GM12891 (cell line): ENCODE results near the gene SLK.

Experiments used
- DNase-seq: peaks from one replicate; pipeline ENCODE4 v3.0.0; 2011; ENCODE audit warnings: low spot score; ENCODE audit not compliant: insufficient read length
- FAIRE-seq: peaks from 2 replicates; lab custom pipeline; 2011; peaks lifted over from hg19 to GRCh38; lab: Jason Lieb, UNC
- PAX5 ChIP-seq: IDR thresholded peaks from 2 replicates; pipeline ENCODE4 v1.6.1; 2011; ENCODE audit warnings: low read length, moderate library complexity, mild to moderate bottlenecking; ENCODE audit not compliant: insufficient read depth, severe bottlenecking
- POLR2A ChIP-seq: IDR thresholded peaks from 2 replicates; pipeline ENCODE4 v1.6.1; 2011; ENCODE audit warnings: low read depth, low read length, control low read depth
- POLR2AphosphoS5 ChIP-seq: IDR thresholded peaks from 2 replicates; pipeline ENCODE4 v1.6.1; 2011; ENCODE audit warnings: low read depth, low read length, control low read depth
- POU2F2 ChIP-seq: IDR thresholded peaks from 2 replicates; pipeline ENCODE4 v1.6.1; 2011; ENCODE audit warnings: low read depth, mild to moderate bottlenecking, control low read depth, low read length, moderate library complexity
- SPI1 ChIP-seq: IDR thresholded peaks from 2 replicates; pipeline ENCODE4 v1.6.1; 2011; ENCODE audit warnings: low read depth, low read length, control low read depth
- TAF1 ChIP-seq: IDR thresholded peaks from 2 replicates; pipeline ENCODE4 v1.6.1; 2011; ENCODE audit warnings: low read depth, low read length, control low read depth

SLK gene

DNA sequence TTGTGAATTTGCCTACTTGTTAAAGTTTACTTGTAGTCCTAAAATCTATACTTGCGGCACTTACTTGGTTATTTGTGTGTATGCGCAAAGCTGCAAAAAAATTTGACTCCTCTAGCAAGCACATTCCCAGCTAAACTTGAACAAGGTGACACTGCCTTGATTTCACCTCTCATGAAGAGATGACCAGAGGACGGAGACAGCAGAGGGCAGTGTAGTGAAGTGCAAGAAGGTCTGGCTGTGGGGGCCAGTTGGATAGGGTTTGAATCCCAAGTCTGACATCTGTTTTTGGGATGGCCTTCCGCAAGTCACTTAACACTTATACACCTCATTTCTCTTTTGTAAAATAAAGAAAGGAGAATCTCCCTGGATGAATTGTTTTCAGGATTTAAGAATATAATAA lies 15.7 kb downstream of the SLK start:
- DNase-seq, result no peak
- TF ChIP-seq POU2F2 (no peak), PAX5 (no peak), POLR2A (no peak), TAF1 (no peak), POLR2AphosphoS5 (no peak), SPI1 (no peak)
- no peak for FAIRE-seq

DNA sequence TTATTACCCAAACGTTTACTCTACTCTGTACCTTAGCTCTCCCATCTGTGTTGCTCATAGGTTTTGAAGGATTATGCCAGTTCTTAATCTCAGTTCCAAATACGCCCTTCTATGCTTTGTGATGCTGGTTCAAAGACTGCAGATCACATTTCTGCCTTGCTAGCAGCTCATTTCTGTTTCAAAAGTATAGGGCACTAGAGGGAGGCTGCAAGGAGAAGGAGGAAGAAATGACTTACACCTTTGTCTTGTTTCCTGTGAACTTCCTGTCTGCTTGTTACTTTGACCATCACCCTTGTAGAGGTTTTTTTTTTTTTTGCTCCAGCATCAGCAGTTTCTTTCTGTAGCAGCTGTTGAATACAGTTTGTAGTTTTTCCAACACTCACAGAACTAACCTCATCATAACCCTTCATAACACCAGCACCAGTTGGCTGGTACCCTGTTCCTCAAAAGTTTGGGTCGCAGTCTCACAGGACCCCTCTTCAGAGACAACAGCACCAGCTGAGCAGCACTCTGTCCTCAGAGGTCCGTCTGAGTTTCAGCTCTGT lies 16.5 kb downstream of the SLK start:
- DNase-seq, result no peak
- FAIRE-seq, result peak; percentile 84
- TF ChIP-seq POLR2AphosphoS5 (no peak), POU2F2 (no peak), POLR2A (no peak), TAF1 (no peak), PAX5 (no peak), SPI1 (peak; percentile 41)

DNA sequence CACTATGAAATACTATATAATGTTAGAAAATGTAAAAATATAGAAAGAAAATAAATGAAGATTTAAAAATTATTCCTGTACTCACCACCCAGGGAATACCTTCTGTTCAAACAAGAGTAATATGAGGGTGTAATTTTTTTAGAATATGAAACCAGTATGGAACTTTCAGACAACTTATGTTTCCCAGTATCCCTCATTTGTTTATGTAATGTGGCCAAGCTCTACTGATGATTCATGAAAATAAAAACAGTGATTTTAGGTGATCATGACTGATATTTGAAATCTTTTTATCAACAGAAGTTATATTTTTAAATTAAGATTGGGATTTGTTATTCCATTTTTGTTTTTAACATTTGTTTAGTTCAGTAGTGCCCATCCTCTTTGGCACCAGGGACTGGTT lies 18.8 kb downstream of the SLK start:
- no peak for FAIRE-seq
- TF ChIP-seq TAF1 (no peak), SPI1 (no peak), POLR2AphosphoS5 (no peak), POU2F2 (no peak), PAX5 (no peak), POLR2A (no peak)
- no peak for DNase-seq

DNA sequence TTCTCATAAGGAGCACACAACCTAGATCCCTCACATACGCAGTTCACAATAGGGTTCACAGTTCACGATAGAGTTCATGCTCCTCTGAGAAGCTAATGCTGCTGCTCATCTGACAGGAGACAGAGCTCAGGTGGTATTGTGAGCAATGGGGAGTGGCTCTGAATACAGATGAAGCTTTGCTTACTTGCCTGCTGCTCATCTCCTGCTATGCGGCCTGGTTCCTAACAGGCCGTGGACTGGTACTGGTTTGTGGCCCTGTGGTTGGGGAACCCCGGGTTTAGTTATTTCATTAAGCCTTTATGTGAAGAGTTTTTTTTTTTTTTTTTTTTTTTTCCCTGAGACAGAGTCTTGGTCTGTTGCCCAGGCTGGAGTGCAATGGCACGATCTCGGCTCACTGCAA lies 19.4 kb downstream of the SLK start:
- TF ChIP-seq POLR2AphosphoS5, result no peak
- TF ChIP-seq POU2F2, result no peak
- TF ChIP-seq SPI1, result no peak
- no peak for TF ChIP-seq TAF1
- no peak for TF ChIP-seq POLR2A
- no peak for TF ChIP-seq PAX5
- FAIRE-seq (peak; percentile 54), DNase-seq (no peak)

DNA sequence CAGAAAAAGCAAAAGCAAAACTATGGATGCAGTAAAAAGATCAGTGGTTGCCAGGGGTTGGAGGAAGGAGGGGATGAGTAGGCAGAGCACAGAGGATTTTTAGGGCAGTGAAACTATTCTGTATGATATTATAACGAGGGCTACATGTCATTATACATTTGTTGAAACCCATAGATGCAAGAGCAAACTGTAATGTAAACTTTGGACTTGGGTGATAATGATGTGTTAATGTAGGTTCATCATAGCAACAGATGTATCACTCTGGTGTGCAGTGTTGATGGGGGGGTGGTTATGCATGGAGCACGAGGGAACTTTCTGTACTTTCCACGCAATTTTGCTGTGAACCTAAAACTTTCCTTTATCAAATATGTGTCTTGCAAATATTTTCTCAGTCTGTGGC lies 23.2 kb downstream of the SLK start:
- TF ChIP-seq POU2F2, result no peak
- no peak for TF ChIP-seq TAF1
- no peak for TF ChIP-seq POLR2A
- TF ChIP-seq POLR2AphosphoS5, result no peak
- TF ChIP-seq SPI1, result no peak
- no peak for TF ChIP-seq PAX5

DNA sequence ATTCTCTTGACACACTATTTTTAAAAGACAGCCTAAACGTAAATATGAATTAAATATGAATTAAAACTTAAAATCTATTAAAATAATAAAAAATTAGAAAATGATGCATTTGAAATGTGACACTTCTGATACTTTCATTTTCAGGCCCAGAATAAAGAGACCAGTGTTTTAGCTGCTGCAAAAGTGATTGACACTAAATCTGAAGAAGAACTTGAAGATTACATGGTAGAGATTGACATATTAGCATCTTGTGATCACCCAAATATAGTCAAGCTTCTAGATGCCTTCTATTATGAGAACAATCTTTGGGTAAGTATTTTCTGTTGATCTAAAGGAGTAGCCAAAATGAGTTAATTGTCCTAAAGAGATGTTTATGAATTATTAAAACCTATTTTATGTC lies 23.6 kb downstream of the SLK start:
- TF ChIP-seq POLR2AphosphoS5 (no peak), POU2F2 (no peak), TAF1 (no peak), SPI1 (no peak), PAX5 (no peak), POLR2A (no peak)
- DNase-seq, result no peak
- no peak for FAIRE-seq

More for the DNA sequence above, 23.2 kb downstream of the SLK start:
- peak; percentile 83 for FAIRE-seq
- no peak for DNase-seq

DNA sequence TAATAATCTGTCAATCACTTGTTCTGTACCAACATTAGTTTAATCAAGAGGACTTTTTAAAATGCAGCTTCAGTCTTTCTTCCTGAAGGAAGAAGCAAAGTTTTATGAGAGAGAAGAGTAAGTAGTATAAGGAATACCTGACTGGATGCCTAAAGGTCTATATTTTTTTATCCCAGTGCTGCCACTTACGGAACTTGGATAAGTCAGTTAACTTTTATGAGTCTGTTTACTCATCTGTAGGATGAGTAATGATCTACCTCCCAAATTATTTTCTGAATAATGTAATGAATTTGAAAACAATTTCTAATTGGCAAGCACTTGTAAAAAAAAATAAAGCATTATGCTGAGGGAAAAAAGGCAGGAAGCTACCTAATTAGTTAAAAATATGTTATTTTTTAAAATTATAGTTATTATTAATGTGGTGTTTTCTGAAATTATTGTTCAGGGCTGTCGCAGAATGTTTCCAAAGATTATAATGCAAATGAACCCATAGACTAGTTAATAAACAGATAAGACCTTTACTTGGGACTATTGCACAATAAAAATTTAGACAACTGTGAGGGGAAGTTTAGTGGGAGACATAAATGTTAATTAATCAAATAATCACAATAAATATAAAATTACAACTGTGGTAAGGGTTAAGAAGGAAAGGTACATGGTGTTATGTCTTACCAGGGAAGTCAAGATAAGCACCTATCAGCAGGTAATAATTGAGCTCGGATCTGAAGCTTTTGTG lies 24.6 kb downstream of the SLK start:
- FAIRE-seq, result no peak
- DNase-seq, result no peak
- TF ChIP-seq SPI1 (no peak), PAX5 (no peak), TAF1 (no peak), POLR2A (no peak), POU2F2 (no peak), POLR2AphosphoS5 (no peak)

DNA sequence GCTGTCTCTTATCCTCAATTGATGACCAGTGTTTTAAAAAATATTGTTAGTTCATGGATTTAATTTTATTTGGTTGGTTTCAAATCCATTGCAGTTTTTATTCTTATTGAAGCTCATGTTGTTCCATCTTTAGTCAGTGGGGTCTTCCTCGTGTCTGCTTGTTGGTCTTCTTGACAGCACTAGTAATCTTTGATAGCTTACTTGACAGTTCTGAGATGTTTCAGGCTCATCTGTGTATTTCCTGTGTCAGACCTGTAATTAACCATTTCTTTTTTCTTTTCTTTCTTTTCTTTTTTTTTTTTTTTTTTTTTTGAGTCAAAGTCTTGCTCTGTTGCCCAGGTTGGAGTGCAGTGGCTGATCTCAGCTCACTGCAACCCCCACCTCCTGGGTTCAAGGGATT lies 28.2 kb downstream of the SLK start:
- DNase-seq (no peak), FAIRE-seq (no peak)
- TF ChIP-seq POU2F2 (no peak), POLR2A (no peak), POLR2AphosphoS5 (no peak), SPI1 (no peak), PAX5 (no peak), TAF1 (no peak)

DNA sequence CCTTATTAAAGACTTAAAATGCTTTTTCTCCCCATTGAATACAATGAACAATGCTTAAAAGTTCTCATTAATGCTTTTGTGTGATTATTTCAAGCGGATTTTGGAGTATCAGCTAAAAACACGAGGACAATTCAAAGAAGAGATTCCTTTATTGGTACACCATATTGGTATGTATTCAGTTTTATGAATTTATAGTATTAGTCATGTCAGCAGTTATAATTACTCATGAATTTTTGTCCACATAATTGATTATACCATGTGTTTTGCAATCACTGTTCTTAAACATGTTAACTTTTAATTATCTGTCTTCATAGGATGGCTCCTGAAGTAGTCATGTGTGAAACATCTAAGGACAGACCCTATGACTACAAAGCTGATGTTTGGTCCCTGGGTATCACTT lies 31.9 kb downstream of the SLK start:
- no peak for FAIRE-seq
- TF ChIP-seq SPI1, result no peak
- no peak for TF ChIP-seq POLR2AphosphoS5
- no peak for TF ChIP-seq POU2F2
- no peak for TF ChIP-seq PAX5
- TF ChIP-seq TAF1, result no peak
- no peak for TF ChIP-seq POLR2A
- no peak for DNase-seq

DNA sequence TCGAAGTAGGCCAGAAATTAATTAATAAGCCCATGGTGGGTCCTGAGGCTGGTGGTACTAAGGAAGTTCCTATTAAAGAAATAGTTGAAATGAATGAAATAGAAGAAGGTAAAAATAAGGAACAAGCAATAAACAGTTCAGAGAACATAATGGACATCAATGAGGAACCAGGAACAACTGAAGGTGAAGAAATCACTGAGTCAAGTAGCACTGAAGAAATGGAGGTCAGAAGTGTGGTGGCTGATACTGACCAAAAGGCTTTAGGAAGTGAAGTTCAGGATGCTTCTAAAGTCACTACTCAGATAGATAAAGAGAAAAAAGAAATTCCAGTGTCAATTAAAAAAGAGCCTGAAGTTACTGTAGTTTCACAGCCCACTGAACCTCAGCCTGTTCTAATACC lies 36.0 kb downstream of the SLK start:
- no peak for DNase-seq
- TF ChIP-seq POLR2AphosphoS5 (no peak), TAF1 (no peak), POU2F2 (no peak), PAX5 (no peak), POLR2A (no peak), SPI1 (no peak)
- no peak for FAIRE-seq
